ENCODE data around the gene MAP2K5. TPM values are rescaled to one million over a fixed set of nuclear protein-coding genes. Genes with fewer than 3 reads are reported as not detected.

Gene MAP2K5
- polyA plus RNA-seq, 1 donor from 2014 or later = 12.1 TPM

- H3F3A ChIP-seq (ENCODE audit: insufficient read depth, low read length, poor library complexity, severe bottlenecking) = no peaks in the 10 kb centered on the region
- no peak overlapping the region for H3K4me3 ChIP-seq (ENCODE audit: low read length)
- no peak overlapping the region for H3K9ac ChIP-seq (ENCODE audit: low read length)
- H3K9me3 ChIP-seq (ENCODE audit: low read length) = no peaks in the 10 kb centered on the region
- no peaks in the 10 kb centered on the region for H3K79me2 ChIP-seq (replicated peaks; ENCODE audit: insufficient read depth, low read length)
- H3K4me2 ChIP-seq (ENCODE audit: low read length) = no peak overlapping the region
- no peaks in the 10 kb centered on the region for H3K9me2 ChIP-seq (ENCODE audit: insufficient read depth, low read length)
- H2AFZ ChIP-seq (ENCODE audit: low read depth, low read length) = no peak overlapping the region
- H3K27me3 ChIP-seq (ENCODE audit: insufficient read depth, low read depth, low read length) = no peaks in the 10 kb centered on the region
- no peaks in the 10 kb centered on the region for H3K36me3 ChIP-seq (ENCODE audit: insufficient read depth, low read length)
- H3K27ac ChIP-seq (ENCODE audit: low read length) = no peak overlapping the region
- no peak for TF ChIP-seq EP300 (conservative IDR thresholded peaks at IDR 0.05; ENCODE audit: poor library complexity, severe bottlenecking)
- no peak for TF ChIP-seq SMC3 (conservative IDR thresholded peaks at IDR 0.05; ENCODE audit: poor library complexity)
- TF ChIP-seq TAF1 (IDR thresholded peaks at IDR 0.05; ENCODE audit: low read depth) = no peak
- TF ChIP-seq CTCF (IDR thresholded peaks at IDR 0.05; ENCODE audit: poor library complexity, severe bottlenecking) = no peak
- no peak for TF ChIP-seq REST (IDR thresholded peaks at IDR 0.05; ENCODE audit: borderline replicate concordance)
- no peak for TF ChIP-seq MXI1 (conservative IDR thresholded peaks at IDR 0.05; ENCODE audit: poor library complexity, severe bottlenecking)
- no peak for TF ChIP-seq RAD21 (conservative IDR thresholded peaks at IDR 0.05)
- no peak for TF ChIP-seq EZH2 (IDR thresholded peaks at IDR 0.05; ENCODE audit: borderline replicate concordance, insufficient read depth, low read length, poor library complexity, severe bottlenecking)
- TF ChIP-seq POLR2AphosphoS5 (IDR thresholded peaks at IDR 0.05) = no peak
- H4K20me1 ChIP-seq (ENCODE audit: insufficient read depth) = no peaks in the 10 kb centered on the region
Measured at GRCh38 chr15:67801926-67802914, 259.7 kb downstream of the MAP2K5 start.

- Histone ChIP-seq H2AFZ (ENCODE audit: low read depth, low read length) (no peak overlapping the region), H3K4me3 (ENCODE audit: low read length) (no peak overlapping the region), H3F3A (ENCODE audit: insufficient read depth, low read length, poor library complexity, severe bottlenecking) (no peaks in the 10 kb centered on the region), H3K9me3 (ENCODE audit: low read length) (no peaks in the 10 kb centered on the region), H3K9ac (ENCODE audit: low read length) (no peak overlapping the region), H3K79me2 (replicated peaks; ENCODE audit: insufficient read depth, low read length) (no peaks in the 10 kb centered on the region), H3K9me2 (ENCODE audit: insufficient read depth, low read length) (no peaks in the 10 kb centered on the region), H3K4me2 (ENCODE audit: low read length) (no peak overlapping the region), H3K27me3 (ENCODE audit: insufficient read depth, low read depth, low read length) (no peaks in the 10 kb centered on the region), H3K36me3 (ENCODE audit: insufficient read depth, low read length) (no peaks in the 10 kb centered on the region), H3K27ac (ENCODE audit: low read length) (no peak overlapping the region), H4K20me1 (ENCODE audit: insufficient read depth) (no peaks in the 10 kb centered on the region)
- TF ChIP-seq MXI1 (conservative IDR thresholded peaks at IDR 0.05; ENCODE audit: poor library complexity, severe bottlenecking) (no peak), SMC3 (conservative IDR thresholded peaks at IDR 0.05; ENCODE audit: poor library complexity) (no peak), CTCF (IDR thresholded peaks at IDR 0.05; ENCODE audit: poor library complexity, severe bottlenecking) (no peak), REST (IDR thresholded peaks at IDR 0.05; ENCODE audit: borderline replicate concordance) (no peak), POLR2AphosphoS5 (IDR thresholded peaks at IDR 0.05) (no peak), EZH2 (IDR thresholded peaks at IDR 0.05; ENCODE audit: borderline replicate concordance, insufficient read depth, low read length, poor library complexity, severe bottlenecking) (no peak), TAF1 (IDR thresholded peaks at IDR 0.05; ENCODE audit: low read depth) (no peak), RAD21 (conservative IDR thresholded peaks at IDR 0.05) (no peak), EP300 (conservative IDR thresholded peaks at IDR 0.05; ENCODE audit: poor library complexity, severe bottlenecking) (no peak)
Measured at GRCh38 chr15:67803299-67803698, 260.8 kb downstream of the MAP2K5 start.
